Endodermal cell (in vitro differentiated cells): ENCODE measurements around the gene PAX5. TPM values are rescaled to one million over a fixed set of nuclear protein-coding genes. Genes with fewer than 3 reads are reported as not detected.
"Not testable (repeated sequence)": the region's sequence is repeated elsewhere in the genome, so short reads cannot be mapped to it uniquely, and the experiment has no call there.

Experiments
- DNase-seq: peaks from one replicate; pipeline ENCODE4 v3.0.0-alpha.2; 2017
- H3K27ac ChIP-seq: 2 replicates; pipeline ENCODE4 v1.5.1; 2013; ENCODE audit warnings: mild to moderate bottlenecking, low read depth, low read length, moderate library complexity
- H3K27me3 ChIP-seq: 2 replicates; pipeline ENCODE4 v1.6.1; 2013; ENCODE audit warnings: mild to moderate bottlenecking, low read length, moderate library complexity; ENCODE audit not compliant: insufficient read depth, control insufficient read depth, poor library complexity, severe bottlenecking
- H3K36me3 ChIP-seq: 2 replicates; pipeline ENCODE4 v1.7.0; 2013; ENCODE audit warnings: mild to moderate bottlenecking, low read length, moderate library complexity; ENCODE audit not compliant: control insufficient read depth, insufficient read depth
- H3K4me1 ChIP-seq: one replicate; pipeline ENCODE4 v1.7.0; 2013; ENCODE audit warnings: low read length; ENCODE audit not compliant: control insufficient read depth, insufficient read depth
- H3K4me3 ChIP-seq: 2 replicates; pipeline ENCODE4 v1.5.1; 2013; ENCODE audit warnings: mild to moderate bottlenecking, low read length, moderate library complexity
- H3K9ac ChIP-seq: 2 replicates; pipeline ENCODE4 v1.6.1; 2013; ENCODE audit warnings: mild to moderate bottlenecking, low read length, moderate library complexity; ENCODE audit not compliant: poor library complexity, severe bottlenecking; ENCODE audit errors: extremely low read depth
- H3K9me3 ChIP-seq: 2 replicates; pipeline ENCODE4 v1.6.1; 2013; ENCODE audit warnings: mild to moderate bottlenecking, low read length, moderate library complexity; ENCODE audit not compliant: control insufficient read depth
- H3K27ac Mint-ChIP-seq: 2 replicates; pipeline ENCODE4 v1.8.0; 2020; ENCODE audit warnings: mixed read lengths
- H3K27me3 Mint-ChIP-seq: 2 replicates; pipeline ENCODE4 v1.8.0; 2021; ENCODE audit warnings: mild to moderate bottlenecking, mixed read lengths; ENCODE audit not compliant: insufficient read depth
- H3K36me3 Mint-ChIP-seq: 2 replicates; pipeline ENCODE4 v1.8.0; 2020; ENCODE audit warnings: low read depth, mixed read lengths
- H3K4me1 Mint-ChIP-seq: 2 replicates; pipeline ENCODE4 v1.8.0; 2020; ENCODE audit warnings: mixed read lengths
- H3K4me3 Mint-ChIP-seq: 2 replicates; pipeline ENCODE4 v1.8.0; 2020; ENCODE audit warnings: mild to moderate bottlenecking, moderate library complexity, mixed read lengths
- H3K9me3 Mint-ChIP-seq: 2 replicates; pipeline ENCODE4 v1.8.0; 2020; ENCODE audit warnings: mild to moderate bottlenecking, mixed read lengths
- CTCF ChIP-seq: fragments of 200-600 bp; sonication (generic); conservative IDR thresholded peaks from 2 replicates; pipeline ENCODE4 v1.5.0; 2021; ENCODE audit warnings: antibody characterized with exemption, mild to moderate bottlenecking
- WGBS, 2 experiments: methylation state at CpG; one replicate each; pipeline versions ENCODE4 v1.1.5 to v1.1.7; 2013; ENCODE audit warnings: missing lambda C conversion rate in 2 of 2, mixed read lengths in 1 of 2; ENCODE audit not compliant: insufficient coverage in 1 of 2, insufficient read length in 1 of 2; 5-methylcytosine and 5-hydroxymethylcytosine counted together
- total RNA-seq, 2 donors: library from RNA; stranded (reverse); fragmentation: NEBNext Ultra II Directional in 1 of 2; extraction: Animal tissue kit (Norgen Biotek cat#: 25700) in 1 of 2; gene quantifications; 2 replicates in 1 of 2; 3 replicates in 1 of 2; pipeline ENCODE4 v1.2.1, GENCODE V29; 2021

PAX5 gene
- total RNA-seq, 2 donors from 2014 or later: 0.15 TPM; not detected in 1

GRCh38 chr9:36872641-36873040 lies 161.4 kb downstream of the PAX5 start:
- no peak overlapping the region for H3K4me3 ChIP-seq
- H3K27ac ChIP-seq: no peak overlapping the region
- peaks cover 7% of the 10 kb centered on the region for H3K9me3 Mint-ChIP-seq
- H3K36me3 ChIP-seq: no peaks in the 10 kb centered on the region
- H3K36me3 Mint-ChIP-seq: no peaks in the 10 kb centered on the region
- peaks cover 7% of the 10 kb centered on the region for H3K9me3 ChIP-seq
- no peak for TF ChIP-seq CTCF
- peaks cover 8% of the 10 kb centered on the region for H3K4me1 Mint-ChIP-seq
- peaks cover 78% of the 10 kb centered on the region for H3K27me3 Mint-ChIP-seq
- no peak overlapping the region for H3K27ac Mint-ChIP-seq
- DNase-seq: no peak
- WGBS, 2 experiments: 78% methylated on average over 3 of the region's 3 CpGs; no CpG with 5 or more reads in 1 of the 2 experiments
- H3K27me3 ChIP-seq: peaks cover 45% of the 10 kb centered on the region
- H3K9ac ChIP-seq: no peak overlapping the region
- no peak overlapping the region for H3K4me3 Mint-ChIP-seq
- peaks cover 4% of the 10 kb centered on the region for H3K4me1 ChIP-seq

GRCh38 chr9:36871606-36872005 lies 162.5 kb downstream of the PAX5 start:
- Histone ChIP-seq H3K9me3 (peaks cover 7% of the 10 kb centered on the region), H3K36me3 (no peaks in the 10 kb centered on the region), H3K4me3 (no peak overlapping the region), H3K9ac (no peak overlapping the region), H3K27me3 (peaks cover 44% of the 10 kb centered on the region), H3K27ac (no peak overlapping the region), H3K4me1 (peaks cover 4% of the 10 kb centered on the region)
- Mint-ChIP-seq H3K36me3 (no peaks in the 10 kb centered on the region), H3K27me3 (peaks cover 75% of the 10 kb centered on the region), H3K4me3 (no peak overlapping the region), H3K4me1 (peaks cover 9% of the 10 kb centered on the region), H3K9me3 (peaks cover 7% of the 10 kb centered on the region), H3K27ac (no peak overlapping the region)
- no peak for TF ChIP-seq CTCF
- WGBS, 2 experiments: 87 to 100% methylated on average over 2 of the region's 2 CpGs
- DNase-seq: no peak

- no peak overlapping the region for H3K9ac ChIP-seq
- no peak for DNase-seq
- Mint-ChIP-seq H3K4me1 (peaks cover 9% of the 10 kb centered on the region), H3K36me3 (no peaks in the 10 kb centered on the region), H3K4me3 (no peak overlapping the region), H3K27me3 (peaks cover 74% of the 10 kb centered on the region), H3K9me3 (peaks cover 7% of the 10 kb centered on the region), H3K27ac (no peak overlapping the region)
- peaks cover 4% of the 10 kb centered on the region for H3K4me1 ChIP-seq
- TF ChIP-seq CTCF: no peak
- no peak overlapping the region for H3K4me3 ChIP-seq
- H3K9me3 ChIP-seq: peaks cover 7% of the 10 kb centered on the region
- no peaks in the 10 kb centered on the region for H3K36me3 ChIP-seq
- peaks cover 44% of the 10 kb centered on the region for H3K27me3 ChIP-seq
- WGBS, 2 experiments: 70 to 78% methylated on average over 3 to 7 of the region's 7 CpGs
- H3K27ac ChIP-seq: no peak overlapping the region
These were observed 163.1 kb downstream of the PAX5 start for GRCh38 chr9:36870960-36871359.

GRCh38 chr9:36869605-36870004 lies 164.5 kb downstream of the PAX5 start:
- peaks cover 13% of the 10 kb centered on the region for H3K4me1 Mint-ChIP-seq
- WGBS, 2 experiments: 95 to 100% methylated on average over 1 of the region's 1 CpG
- not testable (repeated sequence) for H3K9me3 ChIP-seq, H3K9me3 Mint-ChIP-seq, DNase-seq, H3K4me1 ChIP-seq, H3K36me3 ChIP-seq, H3K36me3 Mint-ChIP-seq, H3K27ac Mint-ChIP-seq, H3K4me3 Mint-ChIP-seq, H3K4me3 ChIP-seq, H3K9ac ChIP-seq, H3K27ac ChIP-seq
- peaks cover 57% of the 10 kb centered on the region for H3K27me3 ChIP-seq
- peaks cover 76% of the 10 kb centered on the region for H3K27me3 Mint-ChIP-seq
